Medulla oblongata (tissue), 1 donor: ENCODE data around the gene SLC4A2.
"Not testable (repeated sequence)": the region's sequence is repeated elsewhere in the genome, so short reads cannot be mapped to it uniquely, and the experiment has no call there.

ENCODE experiments used
- DNase-seq: peaks from one replicate; pipeline ENCODE4 v3.0.0-alpha.2; 2015; ENCODE audit errors: extremely low spot score

The SLC4A2 gene

DNA sequence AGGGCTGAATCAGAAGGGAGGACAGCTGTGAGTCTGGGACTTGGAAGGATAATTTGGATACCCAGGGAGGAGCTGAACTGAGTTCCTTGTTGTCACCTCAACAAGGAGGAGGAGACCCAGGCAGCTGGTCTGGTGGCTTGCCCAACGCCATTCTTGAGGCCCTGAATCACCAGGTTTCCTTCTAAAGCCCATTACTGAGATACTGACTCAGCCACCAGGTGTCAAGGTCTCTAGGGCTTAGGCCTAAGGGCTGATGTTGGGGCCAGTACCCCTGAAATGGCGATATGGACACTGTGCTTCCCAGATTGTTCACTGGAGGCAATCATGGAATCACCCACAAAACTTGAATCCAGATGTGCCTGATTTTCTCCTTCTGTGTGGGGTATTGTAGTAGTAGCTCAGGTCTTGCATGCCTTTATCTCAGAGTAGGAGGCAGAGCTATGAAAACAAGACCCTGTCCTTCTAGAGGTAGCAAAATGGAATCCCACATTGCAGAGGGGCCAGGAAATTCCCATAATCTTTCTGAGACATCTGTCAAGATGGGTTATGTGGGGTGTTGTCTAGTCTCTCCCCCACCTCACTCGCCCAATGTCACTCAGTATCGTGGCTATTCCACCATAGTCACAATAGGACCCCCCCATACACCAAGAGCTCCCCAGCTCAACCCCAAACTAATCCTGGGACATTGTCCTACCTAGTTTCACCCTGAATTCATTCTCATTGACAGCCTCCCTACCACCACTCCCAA lies 33.3 kb upstream of the SLC4A2 start:
- DNase-seq = no peak

GRCh38 chr7:151026771-151027727 lies 32.3 kb upstream of the SLC4A2 start:
- DNase-seq = not testable (repeated sequence)

DNA sequence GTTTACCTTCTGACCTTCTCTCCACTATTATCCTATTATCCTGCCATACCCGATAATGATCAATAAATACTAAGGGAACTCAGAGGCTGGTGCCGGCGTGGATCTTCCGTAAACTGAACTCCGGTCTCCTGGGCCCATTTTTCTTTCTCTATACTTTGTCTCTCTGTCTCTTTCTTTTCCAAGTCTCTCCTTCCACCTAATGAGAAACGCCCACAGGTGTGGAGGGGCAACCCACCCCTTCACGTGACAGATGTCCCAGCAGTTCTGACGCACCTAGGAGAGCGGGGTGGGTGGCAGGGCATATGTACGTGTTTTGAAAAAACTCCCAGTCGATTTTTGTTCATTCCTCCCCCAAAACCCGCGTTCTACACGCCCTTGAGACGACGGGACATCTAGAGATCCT lies 31.7 kb upstream of the SLC4A2 start:
- DNase-seq = not testable (repeated sequence)

GRCh38 chr7:151028131-151028947 lies 31.1 kb upstream of the SLC4A2 start, which contains the start of gene ABCB8:
ABCB8 (plus strand) TSS chr7:151028450; CDS start chr7:151028516, 66 bp downstream.
- DNase-seq = peak; percentile 99

DNA sequence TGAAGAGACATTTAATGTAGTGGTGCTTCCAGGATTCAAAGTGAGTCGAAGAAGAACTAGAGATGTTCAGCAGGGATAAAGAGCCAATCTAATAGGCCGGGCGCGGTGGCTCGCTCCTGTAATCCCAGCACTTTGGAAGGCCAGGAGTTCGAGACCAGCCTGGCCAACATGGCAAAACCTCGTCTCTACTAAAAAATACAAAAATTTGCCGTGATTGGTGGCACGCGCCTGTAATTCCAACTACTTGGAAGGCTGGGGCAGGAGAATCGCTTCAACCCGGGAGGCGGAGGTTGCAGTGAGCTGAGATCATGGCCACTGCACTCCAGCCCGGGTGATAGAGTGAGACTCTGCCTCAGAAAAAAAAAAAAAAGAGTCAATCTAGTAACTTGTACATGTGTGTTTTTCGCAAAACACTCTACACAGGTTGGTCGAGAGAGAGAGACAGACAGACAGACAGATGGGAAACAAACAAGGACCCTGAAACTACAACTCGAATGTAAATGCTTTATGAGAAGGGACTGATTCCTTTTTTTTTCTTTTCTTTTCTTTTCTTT lies 30.4 kb upstream of the SLC4A2 start:
- DNase-seq = no peak

GRCh38 chr7:151031011-151031410 lies 28.4 kb upstream of the SLC4A2 start:
- no peak for DNase-seq

GRCh38 chr7:151032936-151033863 lies 26.2 kb upstream of the SLC4A2 start:
- DNase-seq = no peak

DNA sequence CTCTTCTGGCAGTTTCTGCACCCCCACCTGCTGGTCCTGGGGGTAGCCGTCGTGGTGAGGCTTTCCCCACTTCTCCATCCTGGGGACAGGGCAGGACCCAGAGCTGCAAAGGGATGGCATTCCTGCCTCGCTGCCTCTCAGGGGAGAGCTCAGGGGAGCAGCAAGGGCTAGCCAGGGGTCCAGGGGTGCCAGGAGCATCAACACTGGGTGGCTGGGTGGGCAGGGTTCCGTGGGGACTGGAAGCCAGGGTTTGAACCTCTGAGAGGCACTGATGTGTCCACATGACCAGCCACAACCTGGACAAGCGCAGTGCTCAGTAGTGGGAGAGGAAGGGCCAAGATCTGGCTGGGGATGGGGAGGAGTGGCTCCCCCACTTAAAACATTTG lies 25.5 kb upstream of the SLC4A2 start:
- no peak for DNase-seq

DNA sequence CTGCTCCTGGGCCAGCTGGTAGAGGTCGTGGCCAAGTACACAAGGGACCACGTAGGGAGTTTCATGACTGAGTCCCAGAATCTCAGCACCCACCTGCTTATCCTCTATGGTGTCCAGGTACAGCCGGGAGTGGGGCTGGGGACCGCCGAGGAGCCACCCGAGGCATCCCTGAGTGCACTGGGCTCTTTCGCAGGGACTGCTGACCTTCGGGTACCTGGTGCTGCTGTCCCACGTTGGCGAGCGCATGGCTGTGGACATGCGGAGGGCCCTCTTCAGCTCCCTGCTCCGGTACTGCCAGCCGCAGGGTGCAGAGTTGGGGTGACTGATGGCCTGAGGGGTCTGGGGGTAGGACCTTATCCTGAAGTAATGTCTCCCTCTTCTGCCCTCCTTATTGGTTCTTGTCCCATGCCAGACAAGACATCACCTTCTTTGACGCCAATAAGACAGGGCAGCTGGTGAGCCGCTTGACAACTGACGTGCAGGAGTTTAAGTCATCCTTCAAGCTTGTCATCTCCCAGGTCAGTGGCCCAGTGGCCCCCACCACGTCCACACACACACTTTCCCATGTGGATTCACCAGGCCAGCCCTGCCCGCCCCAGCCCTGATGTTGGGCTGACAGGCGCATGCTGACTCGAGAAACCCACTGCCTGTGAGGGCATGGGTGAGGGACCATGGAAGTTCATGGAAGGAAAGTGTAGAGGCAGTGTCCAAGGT lies 24.9 kb upstream of the SLC4A2 start:
- no peak for DNase-seq

DNA sequence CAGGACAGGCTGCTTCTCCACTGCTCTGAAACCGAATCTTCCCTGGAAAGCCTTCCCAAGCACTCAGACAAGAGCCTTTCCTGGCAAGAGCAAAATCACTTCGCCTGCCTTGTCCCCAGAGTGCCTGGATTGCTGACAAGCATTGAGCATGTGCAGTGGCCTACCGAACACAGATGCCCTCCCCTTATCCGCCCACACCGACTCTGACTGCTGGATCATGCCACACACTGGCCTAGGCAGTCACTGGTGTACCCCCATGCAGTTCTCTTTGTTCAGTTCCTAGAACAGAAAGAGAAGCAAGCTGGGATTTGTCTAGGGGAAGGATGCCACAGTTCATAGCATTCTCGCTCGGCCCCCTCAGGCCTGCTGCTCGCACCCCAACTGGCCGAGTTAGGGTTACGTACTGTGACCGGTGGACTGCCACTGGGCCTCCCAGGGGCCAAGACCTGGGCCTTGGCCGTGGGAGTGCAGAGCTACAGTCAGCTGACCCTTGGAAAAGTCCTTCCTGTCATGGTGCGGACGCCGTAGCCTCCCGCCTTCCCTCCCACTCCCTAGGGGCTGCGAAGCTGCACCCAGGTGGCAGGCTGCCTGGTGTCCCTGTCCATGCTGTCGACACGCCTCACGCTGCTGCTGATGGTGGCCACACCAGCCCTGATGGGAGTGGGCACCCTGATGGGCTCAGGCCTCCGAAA lies 24.2 kb upstream of the SLC4A2 start:
- no peak for DNase-seq

DNA sequence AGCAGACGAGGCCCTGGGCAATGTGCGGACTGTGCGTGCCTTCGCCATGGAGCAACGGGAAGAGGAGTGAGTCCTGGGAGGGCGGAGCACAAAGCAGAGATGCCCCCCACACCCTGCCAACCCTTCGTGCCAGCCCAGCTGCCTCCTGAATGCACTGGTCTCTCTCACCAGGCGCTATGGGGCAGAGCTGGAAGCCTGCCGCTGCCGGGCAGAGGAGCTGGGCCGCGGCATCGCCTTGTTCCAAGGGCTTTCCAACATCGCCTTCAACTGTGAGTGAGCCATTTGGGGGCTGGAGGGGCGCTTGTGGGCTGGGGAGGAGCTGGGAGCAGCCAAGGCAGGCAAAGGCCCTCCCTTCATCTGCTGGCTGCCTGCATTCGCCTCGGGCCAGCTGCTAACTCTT lies 23.5 kb upstream of the SLC4A2 start:
- no peak for DNase-seq

DNA sequence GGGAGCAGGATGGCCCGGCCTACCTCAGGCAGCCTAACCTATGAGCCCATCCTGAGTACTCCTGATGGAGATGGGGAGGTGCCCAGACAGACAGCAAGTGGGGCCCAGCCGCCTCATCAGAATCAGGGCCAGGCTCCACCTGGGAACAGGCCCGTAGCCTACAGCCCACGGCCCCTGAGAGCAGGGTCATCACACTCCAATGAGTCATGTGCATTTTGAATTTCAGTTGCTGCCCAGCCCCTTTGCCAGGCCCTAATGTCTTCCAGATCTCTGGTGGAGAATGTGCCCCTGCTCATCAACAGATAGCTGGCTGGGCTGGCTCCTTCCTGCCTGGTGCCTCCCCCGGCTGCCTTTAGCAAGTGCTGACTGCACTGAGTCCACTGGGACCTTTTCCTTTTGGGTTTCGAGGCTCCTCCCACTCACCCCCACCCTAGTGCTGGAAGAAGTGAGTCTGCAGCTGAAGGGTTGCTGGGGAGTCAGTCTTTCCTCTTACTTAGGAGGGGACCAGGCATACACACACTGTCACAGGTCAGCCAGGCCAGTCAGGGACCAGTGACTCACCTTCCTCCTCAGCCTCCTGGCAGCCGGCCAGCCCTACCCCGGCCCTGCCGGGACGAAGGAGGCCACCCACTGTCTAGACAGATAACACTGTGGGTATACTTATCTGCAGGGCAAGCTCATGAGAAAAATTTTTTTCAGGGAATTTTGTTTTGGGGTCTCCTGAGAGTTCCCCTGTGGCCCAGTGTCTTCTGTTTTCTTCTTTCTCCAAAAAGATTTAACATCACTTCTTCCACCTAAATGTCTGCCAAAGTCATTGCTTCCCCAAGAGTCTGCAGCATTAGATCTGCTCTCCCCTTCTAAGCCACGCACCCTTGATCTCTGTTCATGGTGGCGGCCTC lies 20.2 kb upstream of the SLC4A2 start:
- no peak for DNase-seq

- DNase-seq = no peak
These were observed 19.4 kb upstream of the SLC4A2 start for GRCh38 chr7:151039850-151040548.

GRCh38 chr7:151040616-151041375 lies 18.6 kb upstream of the SLC4A2 start:
- no peak for DNase-seq

DNA sequence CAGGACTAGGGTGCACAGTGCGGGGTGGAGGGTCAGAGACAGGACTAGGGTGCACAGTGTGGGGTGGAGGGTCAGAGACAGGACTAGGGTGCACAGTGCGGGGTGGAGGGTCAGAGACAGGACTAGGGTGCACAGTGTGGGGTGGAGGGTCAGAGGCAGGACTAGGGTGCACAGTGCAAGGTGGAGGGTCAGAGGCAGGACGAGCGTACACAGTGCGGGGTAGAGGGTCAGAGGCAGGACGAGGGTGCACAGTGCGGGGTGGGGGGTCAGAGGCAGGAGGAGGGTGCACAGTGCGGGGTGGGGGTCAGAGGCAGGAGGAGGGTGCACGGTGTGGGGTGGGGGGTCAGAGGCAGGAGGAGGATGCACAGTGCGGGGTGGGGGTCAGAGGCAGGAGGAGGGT lies 15.9 kb upstream of the SLC4A2 start:
- DNase-seq = not testable (repeated sequence)

GRCh38 chr7:151043959-151044358 lies 15.4 kb upstream of the SLC4A2 start:
- DNase-seq = no peak

GRCh38 chr7:151045262-151045661 lies 14.1 kb upstream of the SLC4A2 start:
- DNase-seq = no peak
